Activated CD4-positive, alpha-beta T cell treated with anti-CD3 and anti-CD28 coated beads, Interleukin-2, amount 10 ng/mL, durations not matched to agents 24 days and 14 days (primary cell): Measurements from ENCODE around the gene APBA3. TPM values are rescaled to one million over a fixed set of nuclear protein-coding genes. Genes with fewer than 3 reads are reported as not detected.

ENCODE experiments used
- DNase-seq: peaks from one replicate; pipeline ENCODE4 v3.0.0; 2022
- H3K27ac Mint-ChIP-seq: one replicate; pipeline ENCODE4 v1.8.0; 2022; ENCODE audit warnings: mild to moderate bottlenecking, mixed read lengths
- H3K27me3 Mint-ChIP-seq: one replicate; pipeline ENCODE4 v1.8.0; 2022; ENCODE audit warnings: mixed read lengths
- H3K36me3 Mint-ChIP-seq: one replicate; pipeline ENCODE4 v1.8.0; 2022; ENCODE audit warnings: low read depth, mild to moderate bottlenecking, mixed read lengths
- H3K4me1 Mint-ChIP-seq: one replicate; pipeline ENCODE4 v1.8.0; 2021; ENCODE audit warnings: mixed read lengths
- H3K4me3 Mint-ChIP-seq: one replicate; pipeline ENCODE4 v1.8.0; 2022; ENCODE audit warnings: mild to moderate bottlenecking, moderate library complexity, mixed read lengths
- H3K9me3 Mint-ChIP-seq: one replicate; pipeline ENCODE4 v1.8.0; 2021; ENCODE audit warnings: mixed read lengths
- intact Hi-C: fragments of 100-400 bp; cut with micrococcal nuclease; formaldehyde crosslinking; loops from one replicate; pipeline ENCODE4 v1.15.1; 2023
- total RNA-seq: library from RNA; stranded (reverse); gene quantifications from 2 replicates; pipeline ENCODE4 v1.2.3, GENCODE V29; 2022

APBA3 gene
- total RNA-seq, 1 donor from 2014 or later, result 41.5 TPM

- H3K4me3 Mint-ChIP-seq, result no peak overlapping the region
- H3K9me3 Mint-ChIP-seq, result no peaks in the 10 kb centered on the region
- no peak overlapping the region for H3K27ac Mint-ChIP-seq
- peaks cover 4% of the 10 kb centered on the region for H3K4me1 Mint-ChIP-seq
- no peak for DNase-seq
- H3K27me3 Mint-ChIP-seq, result peaks cover 27% of the 10 kb centered on the region
- H3K36me3 Mint-ChIP-seq, result no peaks in the 10 kb centered on the region
- intact Hi-C loops, result loop anchor here (5.0 kb wide), 1 partner anchor 102 kb away; no protein-coding TSS in a partner anchor
Measured at GRCh38 chr19:3719868-3720267, 41.6 kb downstream of the APBA3 start.

GRCh38 chr19:3716147-3716668 lies 45.3 kb downstream of the APBA3 start:
- Mint-ChIP-seq H3K27me3 (peaks cover 16% of the 10 kb centered on the region), H3K4me1 (peaks cover 4% of the 10 kb centered on the region), H3K27ac (no peak overlapping the region), H3K36me3 (no peaks in the 10 kb centered on the region), H3K9me3 (no peaks in the 10 kb centered on the region), H3K4me3 (no peak overlapping the region)
- intact Hi-C loops, result no loop called here
- no peak for DNase-seq

GRCh38 chr19:3712663-3713611 lies 48.6 kb downstream of the APBA3 start:
- Mint-ChIP-seq H3K9me3 (no peaks in the 10 kb centered on the region), H3K4me3 (no peak overlapping the region), H3K27ac (no peak overlapping the region), H3K36me3 (no peaks in the 10 kb centered on the region), H3K4me1 (peaks cover 3% of the 10 kb centered on the region), H3K27me3 (peaks cover 10% of the 10 kb centered on the region)
- intact Hi-C loops, result no loop called here
- DNase-seq, result no peak

- Mint-ChIP-seq H3K4me3 (no peak overlapping the region), H3K4me1 (peaks cover 5% of the 10 kb centered on the region), H3K27me3 (peaks cover 13% of the 10 kb centered on the region), H3K27ac (no peak overlapping the region), H3K36me3 (no peaks in the 10 kb centered on the region), H3K9me3 (no peaks in the 10 kb centered on the region)
- DNase-seq, result no peak
- intact Hi-C loops, result no loop called here
Measured at GRCh38 chr19:3710265-3710812, 51.2 kb downstream of the APBA3 start.

GRCh38 chr19:3708207-3708931 lies 53.1 kb downstream of the APBA3 start, which contains the start of gene TJP3:
TJP3 (plus strand) TSS chr19:3708384; CDS start chr19:3728433, 20,049 bp downstream.
- H3K9me3 Mint-ChIP-seq, result no peaks in the 10 kb centered on the region
- no peak for DNase-seq
- no peak within 1 kb of the TSS for H3K27ac Mint-ChIP-seq
- H3K4me1 Mint-ChIP-seq, result peaks cover 5% of the 10 kb centered on the region
- H3K36me3 Mint-ChIP-seq, result no peaks in the 10 kb centered on the region
- intact Hi-C loops, result loop anchor here (5.0 kb wide), 1 partner anchor 161 kb away; no protein-coding TSS in a partner anchor
- H3K27me3 Mint-ChIP-seq, result peaks cover 15% of the 10 kb centered on the region
- no peak within 1 kb of the TSS for H3K4me3 Mint-ChIP-seq

- peaks cover 10% of the 10 kb centered on the region for H3K27me3 Mint-ChIP-seq
- H3K27ac Mint-ChIP-seq, result no peak overlapping the region
- H3K4me3 Mint-ChIP-seq, result no peak overlapping the region
- H3K9me3 Mint-ChIP-seq, result no peaks in the 10 kb centered on the region
- no peaks in the 10 kb centered on the region for H3K36me3 Mint-ChIP-seq
- peaks cover 2% of the 10 kb centered on the region for H3K4me1 Mint-ChIP-seq
- intact Hi-C loops, result loop anchor here (5.0 kb wide), 1 partner anchor 161 kb away; no protein-coding TSS in a partner anchor
- no peak for DNase-seq
Measured at GRCh38 chr19:3707868-3708206, 53.7 kb downstream of the APBA3 start.

- Mint-ChIP-seq H3K9me3 (no peaks in the 10 kb centered on the region), H3K36me3 (no peaks in the 10 kb centered on the region), H3K27me3 (peaks cover 4% of the 10 kb centered on the region), H3K4me1 (peaks cover 19% of the 10 kb centered on the region), H3K4me3 (no peak overlapping the region), H3K27ac (no peak overlapping the region)
- no peak for DNase-seq
- intact Hi-C loops, result loop anchor here (2.0 kb wide), 1 partner anchor 74 kb away; the partner anchor contains the start of gene CACTIN
Measured at GRCh38 chr19:3701200-3701599, 60.3 kb downstream of the APBA3 start.

Other genes with a start within 250 kb of the APBA3 start
- 1.4 and 2.2 TPM in 2 replicates for gene TEKTIP1, start 222.5 kb downstream of the APBA3 start, total RNA-seq
- gene MFSD12, start 204.1 kb downstream of the APBA3 start, total RNA-seq, result 119 and 124 TPM in 2 replicates
- 53.7 and 59.3 TPM in 2 replicates for gene HMG20B, start 188.7 kb downstream of the APBA3 start, total RNA-seq
- 0.36 and 0.37 TPM in 2 replicates for gene GIPC3, start 176.2 kb downstream of the APBA3 start, total RNA-seq
- gene TBXA2R, start 154.8 kb downstream of the APBA3 start, total RNA-seq, result 0.42 and 0.50 TPM in 2 replicates
- gene CACTIN, start 134.9 kb downstream of the APBA3 start, total RNA-seq, result 37.4 and 39.6 TPM in 2 replicates
- 21.4 and 22.5 TPM in 2 replicates for gene PIP5K1C, start 61.2 kb downstream of the APBA3 start, total RNA-seq
- 0.09 TPM in 1 of 2 replicates, not detected in the other for gene TJP3, start 53.3 kb downstream of the APBA3 start, total RNA-seq
- gene MRPL54, start 990 bp upstream of the APBA3 start, total RNA-seq, result 91.4 and 96.6 TPM in 2 replicates
- gene RAX2, start 10.5 kb upstream of the APBA3 start, total RNA-seq, result not detected in 2 replicates
- 31.6 and 32.3 TPM in 2 replicates for gene MATK, start 24.7 kb upstream of the APBA3 start, total RNA-seq
- gene ZFR2, start 107.3 kb upstream of the APBA3 start, total RNA-seq, result not detected in 2 replicates
- gene ATCAY, start 119.0 kb upstream of the APBA3 start, total RNA-seq, result not detected in 2 replicates
- not detected in 2 replicates for gene NMRK2, start 171.4 kb upstream of the APBA3 start, total RNA-seq
- 45.6 and 46.7 TPM in 2 replicates for gene DAPK3, start 209.4 kb upstream of the APBA3 start, total RNA-seq
- gene EEF2, start 223.8 kb upstream of the APBA3 start, total RNA-seq, result 2,394 and 2,438 TPM in 2 replicates
- 32.2 and 33.2 TPM in 2 replicates for gene PIAS4, start 246.0 kb upstream of the APBA3 start, total RNA-seq